ENCODE data around the gene EFCAB7.
A peak's percentile ranks its signal among the peaks of the same experiment; 100 is the strongest.

The EFCAB7 gene

GRCh38 chr1:63601912-63602311 lies 78.6 kb downstream of the EFCAB7 start:
- DNase-seq (ENCODE audit: low read depth in 3 of 3, low spot score in 1 of 3): no peak

GRCh38 chr1:63602629-63603028 lies 79.3 kb downstream of the EFCAB7 start:
- DNase-seq (ENCODE audit: low read depth in 3 of 3, low spot score in 1 of 3): no peak

- no peak for DNase-seq (ENCODE audit: low read depth in 3 of 3, low spot score in 1 of 3)
Measured at GRCh38 chr1:63603810-63604209, 80.5 kb downstream of the EFCAB7 start.

- no peak for DNase-seq (ENCODE audit: low read depth in 3 of 3, low spot score in 1 of 3)
Measured at GRCh38 chr1:63607322-63607721, 84.0 kb downstream of the EFCAB7 start.

- DNase-seq (ENCODE audit: low read depth in 3 of 3, low spot score in 1 of 3): no peak
Measured at GRCh38 chr1:63611231-63611630, 87.9 kb downstream of the EFCAB7 start.

- DNase-seq (ENCODE audit: low read depth in 3 of 3, low spot score in 1 of 3): no peak
Measured at GRCh38 chr1:63612564-63612963, 89.2 kb downstream of the EFCAB7 start.

- DNase-seq (ENCODE audit: low read depth in 3 of 3, low spot score in 1 of 3): no peak
Measured at GRCh38 chr1:63612971-63613370, 89.6 kb downstream of the EFCAB7 start.

- peak; percentile 10 to 38 (median 36) for DNase-seq (ENCODE audit: low read depth in 3 of 3, low spot score in 1 of 3)
Measured at GRCh38 chr1:63615768-63616420, 92.6 kb downstream of the EFCAB7 start.

- no peak for DNase-seq (ENCODE audit: low read depth in 3 of 3, low spot score in 1 of 3)
Measured at GRCh38 chr1:63617450-63617849, 94.1 kb downstream of the EFCAB7 start.

- no peak for DNase-seq (ENCODE audit: low read depth in 3 of 3, low spot score in 1 of 3)
Measured at GRCh38 chr1:63618011-63618410, 94.7 kb downstream of the EFCAB7 start.

- no peak for DNase-seq (ENCODE audit: low read depth in 3 of 3, low spot score in 1 of 3)
Measured at GRCh38 chr1:63619558-63619957, 96.2 kb downstream of the EFCAB7 start.

- no peak for DNase-seq (ENCODE audit: low read depth in 3 of 3, low spot score in 1 of 3)
Measured at GRCh38 chr1:63620671-63621070, 97.3 kb downstream of the EFCAB7 start.

GRCh38 chr1:63621075-63621474 lies 97.8 kb downstream of the EFCAB7 start:
- DNase-seq (ENCODE audit: low read depth in 3 of 3, low spot score in 1 of 3): no peak

- DNase-seq (ENCODE audit: low read depth in 3 of 3, low spot score in 1 of 3): no peak
Measured at GRCh38 chr1:63621698-63622097, 98.4 kb downstream of the EFCAB7 start.
